ENCODE data around the gene CLNK.

CLNK gene

GRCh38 chr4:10691651-10692050 lies 7.1 kb upstream of the CLNK start:
- no peaks in the 10 kb centered on the region for H3K36me3 ChIP-seq (replicated peaks)
- DNase-seq (ENCODE audit: low spot score in 2 of 2): no peak
- H3K9me3 ChIP-seq: no peaks in the 10 kb centered on the region
- H3K4me3 ChIP-seq: no peak overlapping the region
- in situ Hi-C loops (cut with MboI; ENCODE audit: low sequenced_read_pairs): no loop called here
- H3K4me1 ChIP-seq: no peaks in the 10 kb centered on the region
- H3K27me3 ChIP-seq (ENCODE audit: low read depth): no peaks in the 10 kb centered on the region

- Histone ChIP-seq H3K4me3 (no peak overlapping the region), H3K9me3 (no peaks in the 10 kb centered on the region), H3K36me3 (replicated peaks) (no peaks in the 10 kb centered on the region), H3K27me3 (ENCODE audit: low read depth) (no peaks in the 10 kb centered on the region), H3K4me1 (no peaks in the 10 kb centered on the region)
- in situ Hi-C loops (cut with MboI; ENCODE audit: low sequenced_read_pairs): no loop called here
- no peak for DNase-seq (ENCODE audit: low spot score in 2 of 2)
These were observed 5.8 kb upstream of the CLNK start for GRCh38 chr4:10690185-10690907.

DNA sequence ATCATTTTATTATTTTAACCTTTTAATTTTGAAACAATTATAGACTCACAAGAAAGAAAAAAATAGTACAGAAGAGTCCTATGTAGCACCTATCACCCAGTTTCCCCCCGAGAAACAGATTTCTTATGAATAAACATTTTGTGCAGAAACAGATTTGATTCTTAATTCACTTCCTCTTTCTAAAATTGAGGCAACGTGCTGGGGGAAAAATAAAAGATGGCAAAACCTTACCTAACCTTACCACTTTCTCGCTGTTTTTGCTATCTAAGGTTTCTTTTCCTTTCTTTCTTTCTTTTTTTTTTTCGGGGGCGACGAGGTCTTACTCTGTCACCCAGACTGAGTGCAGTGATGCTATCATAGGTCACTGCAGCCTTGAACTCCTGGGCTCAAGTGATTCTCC lies 4.3 kb upstream of the CLNK start:
- Histone ChIP-seq H3K9me3 (no peaks in the 10 kb centered on the region), H3K4me3 (no peak overlapping the region), H3K4me1 (no peaks in the 10 kb centered on the region), H3K36me3 (replicated peaks) (no peaks in the 10 kb centered on the region), H3K27me3 (ENCODE audit: low read depth) (no peaks in the 10 kb centered on the region)
- in situ Hi-C loops (cut with MboI; ENCODE audit: low sequenced_read_pairs): no loop called here
- no peak for DNase-seq (ENCODE audit: low spot score in 2 of 2)

GRCh38 chr4:10688022-10688421 lies 3.5 kb upstream of the CLNK start:
- no peaks in the 10 kb centered on the region for H3K27me3 ChIP-seq (ENCODE audit: low read depth)
- H3K4me1 ChIP-seq: no peaks in the 10 kb centered on the region
- in situ Hi-C loops (cut with MboI; ENCODE audit: low sequenced_read_pairs): no loop called here
- no peaks in the 10 kb centered on the region for H3K9me3 ChIP-seq
- no peak for DNase-seq (ENCODE audit: low spot score in 2 of 2)
- no peak overlapping the region for H3K4me3 ChIP-seq
- H3K36me3 ChIP-seq (replicated peaks): no peaks in the 10 kb centered on the region

GRCh38 chr4:10687526-10687925 lies 3.0 kb upstream of the CLNK start:
- H3K4me1 ChIP-seq: no peaks in the 10 kb centered on the region
- no peaks in the 10 kb centered on the region for H3K9me3 ChIP-seq
- in situ Hi-C loops (cut with MboI; ENCODE audit: low sequenced_read_pairs): no loop called here
- no peak for DNase-seq (ENCODE audit: low spot score in 2 of 2)
- no peak overlapping the region for H3K4me3 ChIP-seq
- H3K27me3 ChIP-seq (ENCODE audit: low read depth): no peaks in the 10 kb centered on the region
- no peaks in the 10 kb centered on the region for H3K36me3 ChIP-seq (replicated peaks)

DNA sequence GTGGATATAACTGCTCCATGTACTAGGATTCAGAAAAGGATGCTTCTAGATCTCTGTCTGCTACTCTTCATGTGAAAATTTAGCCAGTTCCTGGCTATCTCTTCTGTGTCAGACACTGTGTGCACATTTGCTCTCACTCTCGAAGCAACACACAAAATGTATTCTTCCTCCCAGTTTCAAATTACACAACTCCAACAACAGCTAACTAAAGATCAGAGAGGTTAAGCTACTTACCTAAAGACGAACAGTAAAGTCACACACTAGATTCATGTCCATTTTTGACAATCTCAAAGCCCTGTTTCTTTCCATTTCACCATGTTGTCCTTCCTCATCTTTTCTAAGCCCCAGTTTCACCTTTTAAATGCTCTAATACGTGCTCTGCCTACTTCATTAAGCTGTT lies 2.2 kb downstream of the CLNK start:
- Histone ChIP-seq H3K4me3 (no peak overlapping the region), H3K27me3 (ENCODE audit: low read depth) (no peaks in the 10 kb centered on the region), H3K9me3 (no peaks in the 10 kb centered on the region), H3K36me3 (replicated peaks) (no peaks in the 10 kb centered on the region), H3K4me1 (no peaks in the 10 kb centered on the region)
- no peak for DNase-seq (ENCODE audit: low spot score in 2 of 2)
- in situ Hi-C loops (cut with MboI; ENCODE audit: low sequenced_read_pairs): no loop called here

- Histone ChIP-seq H3K27me3 (ENCODE audit: low read depth) (no peaks in the 10 kb centered on the region), H3K9me3 (no peaks in the 10 kb centered on the region), H3K36me3 (replicated peaks) (no peaks in the 10 kb centered on the region), H3K4me1 (no peaks in the 10 kb centered on the region), H3K4me3 (no peak overlapping the region)
- no peak for DNase-seq (ENCODE audit: low spot score in 2 of 2)
- in situ Hi-C loops (cut with MboI; ENCODE audit: low sequenced_read_pairs): no loop called here
These were observed 6.6 kb downstream of the CLNK start for GRCh38 chr4:10677796-10678497.

GRCh38 chr4:10673817-10674369 lies 10.7 kb downstream of the CLNK start:
- H3K4me1 ChIP-seq: no peaks in the 10 kb centered on the region
- no peak overlapping the region for H3K4me3 ChIP-seq
- DNase-seq (ENCODE audit: low spot score in 2 of 2): no peak
- in situ Hi-C loops (cut with MboI; ENCODE audit: low sequenced_read_pairs): no loop called here
- no peaks in the 10 kb centered on the region for H3K27me3 ChIP-seq (ENCODE audit: low read depth)
- no peaks in the 10 kb centered on the region for H3K36me3 ChIP-seq (replicated peaks)
- H3K9me3 ChIP-seq: no peaks in the 10 kb centered on the region

GRCh38 chr4:10672379-10672778 lies 12.2 kb downstream of the CLNK start:
- no peaks in the 10 kb centered on the region for H3K36me3 ChIP-seq (replicated peaks)
- H3K4me1 ChIP-seq: no peaks in the 10 kb centered on the region
- no peaks in the 10 kb centered on the region for H3K9me3 ChIP-seq
- no peak for DNase-seq (ENCODE audit: low spot score in 2 of 2)
- no peak overlapping the region for H3K4me3 ChIP-seq
- H3K27me3 ChIP-seq (ENCODE audit: low read depth): no peaks in the 10 kb centered on the region
- in situ Hi-C loops (cut with MboI; ENCODE audit: low sequenced_read_pairs): no loop called here

GRCh38 chr4:10671799-10672198 lies 12.8 kb downstream of the CLNK start:
- Histone ChIP-seq H3K4me1 (no peaks in the 10 kb centered on the region), H3K9me3 (no peaks in the 10 kb centered on the region), H3K4me3 (no peak overlapping the region), H3K27me3 (ENCODE audit: low read depth) (no peaks in the 10 kb centered on the region), H3K36me3 (replicated peaks) (no peaks in the 10 kb centered on the region)
- DNase-seq (ENCODE audit: low spot score in 2 of 2): no peak
- in situ Hi-C loops (cut with MboI; ENCODE audit: low sequenced_read_pairs): no loop called here

DNA sequence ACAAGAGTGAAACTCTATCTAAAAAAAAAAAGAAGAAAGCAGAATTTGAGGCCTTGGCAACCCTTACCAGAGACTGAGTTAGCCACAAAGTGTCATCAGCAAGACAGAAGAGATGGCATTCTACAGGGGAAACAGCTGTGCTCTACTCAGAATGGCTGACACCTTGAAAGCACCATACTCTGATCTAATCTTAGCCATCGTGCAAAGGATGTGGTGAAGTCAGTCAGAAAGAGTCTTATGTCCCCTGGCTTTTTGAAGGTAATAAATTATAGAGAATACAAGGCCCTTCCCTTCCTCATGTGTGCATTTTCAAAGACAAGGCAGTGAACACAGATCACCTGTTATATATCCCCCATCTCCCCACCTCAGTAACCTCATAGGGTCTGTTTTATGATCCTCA lies 13.2 kb downstream of the CLNK start:
- DNase-seq (ENCODE audit: low spot score in 2 of 2): no peak
- Histone ChIP-seq H3K36me3 (replicated peaks) (no peaks in the 10 kb centered on the region), H3K4me3 (no peak overlapping the region), H3K9me3 (no peaks in the 10 kb centered on the region), H3K27me3 (ENCODE audit: low read depth) (no peaks in the 10 kb centered on the region), H3K4me1 (no peaks in the 10 kb centered on the region)
- in situ Hi-C loops (cut with MboI; ENCODE audit: low sequenced_read_pairs): no loop called here

DNA sequence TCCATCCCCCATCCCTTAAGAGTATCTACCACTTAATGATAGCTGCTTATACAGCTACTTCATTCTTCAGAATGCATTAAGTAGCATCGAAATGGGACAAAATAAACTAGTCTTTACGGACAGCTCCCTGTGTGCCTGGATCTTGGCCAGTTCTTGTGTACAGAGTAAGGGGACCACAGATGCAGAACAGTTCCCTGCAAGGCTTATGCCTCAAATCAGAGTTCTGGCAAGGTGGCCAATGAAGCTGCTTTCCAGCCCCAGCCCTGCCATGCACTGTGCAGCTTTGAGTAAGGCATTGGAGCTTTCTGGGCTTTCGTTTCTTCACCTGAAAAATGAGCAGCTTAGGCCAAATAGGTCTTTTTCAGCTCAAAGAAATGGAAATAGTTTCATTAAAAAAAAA lies 14.2 kb downstream of the CLNK start:
- H3K36me3 ChIP-seq (replicated peaks): no peaks in the 10 kb centered on the region
- H3K4me1 ChIP-seq: no peaks in the 10 kb centered on the region
- no peaks in the 10 kb centered on the region for H3K27me3 ChIP-seq (ENCODE audit: low read depth)
- no peaks in the 10 kb centered on the region for H3K9me3 ChIP-seq
- H3K4me3 ChIP-seq: no peak overlapping the region
- in situ Hi-C loops (cut with MboI; ENCODE audit: low sequenced_read_pairs): no loop called here
- no peak for DNase-seq (ENCODE audit: low spot score in 2 of 2)

GRCh38 chr4:10667701-10668326 lies 16.8 kb downstream of the CLNK start:
- in situ Hi-C loops (cut with MboI; ENCODE audit: low sequenced_read_pairs): no loop called here
- H3K27me3 ChIP-seq (ENCODE audit: low read depth): no peaks in the 10 kb centered on the region
- H3K9me3 ChIP-seq: no peaks in the 10 kb centered on the region
- DNase-seq (ENCODE audit: low spot score in 2 of 2): no peak
- H3K36me3 ChIP-seq (replicated peaks): no peaks in the 10 kb centered on the region
- H3K4me1 ChIP-seq: no peaks in the 10 kb centered on the region
- H3K4me3 ChIP-seq: no peak overlapping the region

DNA sequence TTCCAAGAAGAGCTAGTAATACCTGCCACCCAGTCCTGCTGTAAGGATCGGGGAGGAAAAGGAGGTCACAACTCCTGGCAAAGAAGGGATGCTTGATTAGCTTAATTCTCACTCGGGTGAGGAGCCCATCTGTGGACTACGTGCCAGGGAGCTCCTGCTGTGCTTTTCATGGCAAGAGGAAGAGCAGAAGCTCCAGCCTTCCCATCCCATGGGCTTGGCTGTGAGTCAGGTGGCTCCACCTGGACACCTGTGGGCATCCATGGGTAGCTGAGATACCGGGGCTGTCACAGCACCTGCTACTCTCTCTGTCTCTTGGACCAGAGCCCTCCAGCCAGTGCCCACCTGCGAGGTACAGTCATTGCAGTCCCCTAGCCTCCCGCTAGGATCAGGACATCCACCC lies 18.0 kb downstream of the CLNK start:
- in situ Hi-C loops (cut with MboI; ENCODE audit: low sequenced_read_pairs): no loop called here
- Histone ChIP-seq H3K36me3 (replicated peaks) (no peaks in the 10 kb centered on the region), H3K4me3 (no peak overlapping the region), H3K27me3 (ENCODE audit: low read depth) (no peaks in the 10 kb centered on the region), H3K9me3 (no peaks in the 10 kb centered on the region), H3K4me1 (no peaks in the 10 kb centered on the region)
- no peak for DNase-seq (ENCODE audit: low spot score in 2 of 2)
